NCI-H446 treated with DMSO at 0.1 percent for 48 hours (cell line): ENCODE measurements around the gene ATP6V1G2.
A peak's percentile ranks its signal among the peaks of the same experiment; 100 is the strongest.

Source experiments
- DNase-seq: peaks from one replicate; lab custom pipeline; 2025; lab: John Stamatoyannopoulos, UW

Gene ATP6V1G2

GRCh38 chr6:31547727-31548543 lies 1.5 kb upstream of the ATP6V1G2 start:
- DNase-seq, result no peak

GRCh38 chr6:31546958-31547726 lies 734 bp upstream of the ATP6V1G2 start, which contains the start of gene NFKBIL1:
NFKBIL1 (plus strand) TSS chr6:31547608; CDS start chr6:31547695, 87 bp downstream.
- DNase-seq, result peak; percentile 98

- no peak for DNase-seq
Measured at GRCh38 chr6:31545291-31545690, 1.1 kb downstream of the ATP6V1G2 start.

GRCh38 chr6:31544676-31545075 lies 1.7 kb downstream of the ATP6V1G2 start:
- DNase-seq, result no peak

- no peak for DNase-seq
Measured at GRCh38 chr6:31543639-31544038, 2.8 kb downstream of the ATP6V1G2 start.

- DNase-seq, result peak; percentile 96
Measured at GRCh38 chr6:31541658-31542521, 4.5 kb downstream of the ATP6V1G2 start, which contains the start of gene DDX39B. DDX39B (minus strand) TSS chr6:31542003; CDS start chr6:31540532, 1,471 bp downstream.

- DNase-seq, result no peak
Measured at GRCh38 chr6:31541059-31541657, 5.2 kb downstream of the ATP6V1G2 start.

GRCh38 chr6:31540640-31541039 lies 5.8 kb downstream of the ATP6V1G2 start:
- DNase-seq, result no peak

GRCh38 chr6:31538805-31539400 lies 7.5 kb downstream of the ATP6V1G2 start:
- DNase-seq, result no peak

GRCh38 chr6:31535538-31536324 lies 10.7 kb downstream of the ATP6V1G2 start:
- no peak for DNase-seq

GRCh38 chr6:31534521-31535040 lies 11.8 kb downstream of the ATP6V1G2 start:
- DNase-seq, result no peak

GRCh38 chr6:31534011-31534410 lies 12.4 kb downstream of the ATP6V1G2 start:
- DNase-seq, result no peak

- no peak for DNase-seq
Measured at GRCh38 chr6:31533455-31533841, 13.0 kb downstream of the ATP6V1G2 start.

GRCh38 chr6:31532644-31533454 lies 13.6 kb downstream of the ATP6V1G2 start:
- DNase-seq, result no peak

- DNase-seq, result no peak
Measured at GRCh38 chr6:31531771-31532643, 14.4 kb downstream of the ATP6V1G2 start.

GRCh38 chr6:31531162-31531561 lies 15.2 kb downstream of the ATP6V1G2 start:
- DNase-seq, result no peak

- no peak for DNase-seq
Measured at GRCh38 chr6:31530659-31531058, 15.7 kb downstream of the ATP6V1G2 start.
